GM23248 (cell line): ENCODE data around the gene CIRBP. TPM values are rescaled to one million over a fixed set of nuclear protein-coding genes. Genes with fewer than 3 reads are reported as not detected.

Experiments used
- DNase-seq: peaks from one replicate; pipeline ENCODE4 v3.0.0-alpha.2; 2015
- H2AFZ ChIP-seq: fragments of 200-600 bp; sonication (generic); 2 replicates; pipeline ENCODE4 v1.6.1; 2016; ENCODE audit warnings: antibody characterized with exemption
- H3F3A ChIP-seq: fragments of 200-600 bp; sonication (generic); 2 replicates; pipeline ENCODE4 v1.6.1; 2016; ENCODE audit warnings: mild to moderate bottlenecking, antibody characterized with exemption, mixed run types; ENCODE audit not compliant: insufficient read depth
- H3K27ac ChIP-seq: fragments of 200-600 bp; sonication (generic); 2 replicates; pipeline ENCODE4 v1.5.1; 2016; ENCODE audit warnings: mild to moderate bottlenecking
- H3K27me3 ChIP-seq: fragments of 200-600 bp; sonication (generic); replicated peaks from 2 replicates; pipeline ENCODE4 v1.6.1; 2016; ENCODE audit warnings: mild to moderate bottlenecking; ENCODE audit not compliant: insufficient read depth
- H3K36me3 ChIP-seq: fragments of 200-600 bp; sonication (generic); 2 replicates; pipeline ENCODE4 v1.6.1; 2016; ENCODE audit warnings: low read depth, mild to moderate bottlenecking
- H3K4me1 ChIP-seq: fragments of 200-600 bp; sonication (generic); 2 replicates; pipeline ENCODE4 v1.6.1; 2016; ENCODE audit warnings: mild to moderate bottlenecking; ENCODE audit not compliant: insufficient read depth
- H3K4me2 ChIP-seq: fragments of 200-600 bp; sonication (generic); one replicate; pipeline ENCODE4 v1.6.1; 2016; ENCODE audit warnings: mild to moderate bottlenecking; ENCODE audit not compliant: unreplicated experiment
- H3K4me3 ChIP-seq: fragments of 200-600 bp; sonication (generic); 2 replicates; pipeline ENCODE4 v1.5.1; 2016; ENCODE audit warnings: mild to moderate bottlenecking
- H3K79me2 ChIP-seq: fragments of 200-600 bp; sonication (generic); 2 replicates; pipeline ENCODE4 v1.6.1; 2016; ENCODE audit warnings: mild to moderate bottlenecking; ENCODE audit not compliant: insufficient read depth
- H3K9ac ChIP-seq: fragments of 200-600 bp; sonication (generic); 2 replicates; pipeline ENCODE4 v1.6.1; 2016; ENCODE audit warnings: mild to moderate bottlenecking
- H3K9me2 ChIP-seq: fragments of 200-600 bp; sonication (generic); 2 replicates; pipeline ENCODE4 v1.6.1; 2016; ENCODE audit warnings: mixed run types, mild to moderate bottlenecking, moderate library complexity; ENCODE audit not compliant: insufficient read depth
- H3K9me3 ChIP-seq: fragments of 200-600 bp; sonication (generic); one replicate; pipeline ENCODE4 v1.6.1; 2017; ENCODE audit warnings: low read depth
- H4K20me1 ChIP-seq: fragments of 200-600 bp; sonication (generic); 2 replicates; pipeline ENCODE4 v1.6.0; 2016; ENCODE audit not compliant: insufficient read depth
- EZH2 ChIP-seq: fragments of 200-600 bp; sonication (generic); IDR thresholded peaks from 2 replicates; pipeline ENCODE4 v1.6.1; 2018; ENCODE audit warnings: antibody characterized with exemption, mild to moderate bottlenecking; ENCODE audit not compliant: insufficient read depth, poor library complexity, severe bottlenecking
- EZH2phosphoT487 ChIP-seq: fragments of 200-600 bp; sonication (generic); IDR thresholded peaks from 2 replicates; pipeline ENCODE4 v1.6.1; 2018; ENCODE audit warnings: antibody characterized with exemption, moderate library complexity, mild to moderate bottlenecking, low read depth; ENCODE audit not compliant: insufficient read depth
- WGBS, 2 experiments: methylation state at CpG; one replicate each; pipeline ENCODE4 v1.1.6; 2015 to 2017; ENCODE audit warnings: low lambda C conversion rate in 2 of 2, low coverage in 1 of 2; ENCODE audit errors: missing lambda C conversion rate in 2 of 2; 5-methylcytosine and 5-hydroxymethylcytosine counted together
- in situ Hi-C: fragments of 300-500 bp; cut with MboI; formaldehyde crosslinking; loops from 2 replicates; pipeline ENCODE4 v1.15.0; 2020
- polyA plus RNA-seq: library from polyadenylated mRNA; unstranded; fragments of >200 nt; fragmentation: Nextera tagmentation; extraction: Ambion mirVana; gene quantifications from 2 replicates; pipeline ENCODE4 v1.2.1, GENCODE V29; 2016
- total RNA-seq: library from RNA; depleted of rRNA; stranded (reverse); fragments of >200 nt; shearing (Covaris generic); gene quantifications from 2 replicates; pipeline ENCODE4 v1.2.3, GENCODE V29; 2014

The CIRBP gene
- total and polyA plus RNA-seq, 2 experiments from 2014 or later, result 185 to 392 TPM

- no peak overlapping the region for H3K27ac ChIP-seq
- in situ Hi-C loops, result no loop called here
- no peaks in the 10 kb centered on the region for H3K4me1 ChIP-seq
- no peak overlapping the region for H3K4me3 ChIP-seq
- no peaks in the 10 kb centered on the region for H3F3A ChIP-seq
- H3K27me3 ChIP-seq, result peaks cover 27% of the 10 kb centered on the region
- H3K9me2 ChIP-seq, result no peaks in the 10 kb centered on the region
- no peak overlapping the region for H2AFZ ChIP-seq
- no peaks in the 10 kb centered on the region for H3K79me2 ChIP-seq
- H3K36me3 ChIP-seq, result no peaks in the 10 kb centered on the region
- no peaks in the 10 kb centered on the region for H4K20me1 ChIP-seq
- peak; percentile 37 for DNase-seq
- TF ChIP-seq EZH2phosphoT487 (no peak), EZH2 (no peak)
- WGBS, 2 experiments, result 5 to 6% methylated on average over 25 of the region's 25 CpGs
- no peak overlapping the region for H3K9ac ChIP-seq
- no peaks in the 10 kb centered on the region for H3K9me3 ChIP-seq
- no peak overlapping the region for H3K4me2 ChIP-seq
Observed at GRCh38 chr19:1291761-1292418, 22.8 kb downstream of the CIRBP start.

DNA sequence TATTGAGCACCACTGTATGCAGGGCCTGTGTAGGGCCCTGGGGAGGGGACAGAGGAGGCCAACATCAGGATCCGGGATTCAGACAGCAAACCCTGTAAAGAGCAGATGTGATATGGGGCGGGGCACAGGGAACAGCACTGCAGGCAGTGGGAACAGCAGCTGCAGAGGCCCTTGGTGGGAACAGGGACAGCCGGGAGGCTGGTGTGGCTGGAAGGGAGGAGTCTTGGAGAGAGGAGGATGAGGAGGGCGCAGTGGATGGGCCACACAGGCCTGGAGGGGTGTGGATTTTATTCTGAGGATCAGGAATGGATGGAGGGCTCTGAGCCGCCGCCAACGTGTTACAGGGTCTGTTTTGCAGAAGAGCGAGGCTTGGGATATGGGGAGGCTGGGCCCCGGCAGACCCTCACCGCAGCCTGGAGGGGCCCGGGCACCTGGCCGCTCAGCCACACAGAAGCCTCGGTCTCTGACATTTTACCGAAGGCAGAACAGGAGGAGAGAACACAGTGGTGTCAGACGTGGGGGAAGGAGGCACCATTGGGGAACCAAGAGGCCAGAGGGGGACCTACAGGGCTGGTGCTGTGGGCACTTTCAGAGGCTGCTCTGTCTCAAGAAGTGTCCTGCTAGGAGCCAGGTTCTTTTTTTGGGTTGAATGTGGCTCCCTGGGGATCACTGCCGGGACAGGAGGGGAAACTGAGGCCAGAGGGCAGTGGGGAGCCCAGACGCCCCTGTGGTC, 23.5 kb downstream of the CIRBP start:
- in situ Hi-C loops, result no loop called here
- no peaks in the 10 kb centered on the region for H3K9me2 ChIP-seq
- peaks cover 21% of the 10 kb centered on the region for H3K27me3 ChIP-seq
- no peak overlapping the region for H2AFZ ChIP-seq
- no peaks in the 10 kb centered on the region for H3K79me2 ChIP-seq
- H3K27ac ChIP-seq, result no peak overlapping the region
- no peaks in the 10 kb centered on the region for H3K36me3 ChIP-seq
- DNase-seq, result no peak
- H3K9ac ChIP-seq, result no peak overlapping the region
- no peaks in the 10 kb centered on the region for H4K20me1 ChIP-seq
- H3K4me1 ChIP-seq, result no peaks in the 10 kb centered on the region
- no peaks in the 10 kb centered on the region for H3K9me3 ChIP-seq
- no peak overlapping the region for H3K4me2 ChIP-seq
- no peak overlapping the region for H3K4me3 ChIP-seq
- TF ChIP-seq EZH2phosphoT487 (no peak), EZH2 (no peak)
- no peaks in the 10 kb centered on the region for H3F3A ChIP-seq
- WGBS, 2 experiments, result 80 to 81% methylated on average over 15 to 17 of the region's 17 CpGs

DNA sequence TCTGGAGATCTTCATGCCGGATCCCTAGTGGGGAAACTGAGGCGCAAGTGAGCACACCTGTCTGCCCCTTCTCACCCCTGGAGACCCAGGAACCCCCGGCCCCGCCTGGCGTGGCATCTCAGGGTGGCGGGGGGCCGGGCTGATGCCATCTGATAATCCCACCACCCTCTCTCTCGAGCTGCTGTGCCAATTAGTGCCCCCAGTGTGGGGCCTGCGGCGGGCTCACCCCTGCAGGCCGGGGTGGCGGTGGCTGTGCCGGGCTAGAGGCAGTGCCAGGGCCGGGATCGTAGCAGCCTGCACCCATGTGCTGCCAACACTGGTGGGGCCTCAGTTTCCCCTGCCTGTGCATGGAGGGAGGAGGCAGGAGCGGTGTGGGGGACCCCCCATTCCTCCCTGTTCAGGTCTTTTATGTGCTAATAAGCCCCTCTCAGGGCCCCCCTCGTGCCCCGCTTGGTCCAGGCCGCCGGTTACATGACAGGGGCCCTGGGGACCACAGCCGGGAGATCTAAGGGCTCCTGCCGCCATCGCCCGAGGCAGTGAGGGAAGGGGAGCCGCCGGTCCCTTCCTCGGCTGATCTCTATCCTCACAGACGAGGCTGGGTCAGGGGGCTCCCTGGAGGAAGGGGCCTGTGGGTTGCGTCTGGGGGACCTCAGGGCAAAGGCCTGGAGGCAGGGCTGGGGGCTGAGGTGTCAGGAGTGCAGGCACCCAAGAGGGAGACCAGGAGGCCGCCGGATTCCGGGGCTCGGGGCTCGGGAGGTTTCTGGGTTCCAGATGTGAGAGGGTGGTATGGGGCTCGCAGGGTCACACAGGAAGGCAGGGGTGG, 24.9 kb downstream of the CIRBP start:
- no peak overlapping the region for H3K4me3 ChIP-seq
- no peak overlapping the region for H3K27ac ChIP-seq
- no peaks in the 10 kb centered on the region for H3K79me2 ChIP-seq
- no peak overlapping the region for H3K4me2 ChIP-seq
- in situ Hi-C loops, result no loop called here
- no peaks in the 10 kb centered on the region for H3F3A ChIP-seq
- peaks cover 14% of the 10 kb centered on the region; the same call in 1 of the 2 replicates for H3K27me3 ChIP-seq
- WGBS, 2 experiments, result 52 to 56% methylated on average over 33 to 35 of the region's 35 CpGs
- H3K4me1 ChIP-seq, result no peaks in the 10 kb centered on the region
- H3K36me3 ChIP-seq, result no peaks in the 10 kb centered on the region
- no peaks in the 10 kb centered on the region for H3K9me3 ChIP-seq
- TF ChIP-seq EZH2phosphoT487, result no peak
- H3K9me2 ChIP-seq, result no peaks in the 10 kb centered on the region
- no peak overlapping the region for H2AFZ ChIP-seq
- no peak overlapping the region for H3K9ac ChIP-seq
- H4K20me1 ChIP-seq, result no peaks in the 10 kb centered on the region
- no peak for DNase-seq

DNA sequence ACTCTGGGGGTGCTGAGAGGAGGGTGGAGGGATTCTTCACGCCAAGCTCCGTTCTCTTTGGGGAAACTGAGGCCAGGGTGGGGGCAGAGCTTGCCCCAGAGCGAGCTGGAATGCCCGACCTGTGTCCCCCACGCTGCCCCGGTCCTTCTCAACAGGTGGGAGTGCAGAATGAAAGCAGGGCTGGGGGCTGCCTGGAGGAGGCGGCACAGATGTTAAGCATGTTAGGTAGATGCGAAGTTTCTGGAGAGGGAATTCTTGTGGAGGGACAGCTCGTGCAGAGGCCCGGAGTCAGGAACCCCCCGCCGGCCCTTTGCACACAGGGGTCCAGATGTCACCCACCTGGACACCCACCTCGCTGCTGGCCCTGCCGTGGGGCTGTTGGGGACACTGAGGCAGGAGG, 25.6 kb downstream of the CIRBP start:
- in situ Hi-C loops, result no loop called here
- no peaks in the 10 kb centered on the region for H3K9me3 ChIP-seq

More for the DNA sequence above, 25.6 kb downstream of the CIRBP start:
- no peak overlapping the region for H3K4me2 ChIP-seq
- no peaks in the 10 kb centered on the region for H3K79me2 ChIP-seq
- no peaks in the 10 kb centered on the region for H3K36me3 ChIP-seq
- H3K9ac ChIP-seq, result no peak overlapping the region
- peaks cover 14% of the 10 kb centered on the region; the same call in 1 of the 2 replicates for H3K27me3 ChIP-seq
- H3K9me2 ChIP-seq, result no peaks in the 10 kb centered on the region
- H3K4me3 ChIP-seq, result no peak overlapping the region
- no peaks in the 10 kb centered on the region for H4K20me1 ChIP-seq
- H3K4me1 ChIP-seq, result no peaks in the 10 kb centered on the region
- TF ChIP-seq EZH2 (no peak), EZH2phosphoT487 (no peak)
- H2AFZ ChIP-seq, result no peak overlapping the region
- H3F3A ChIP-seq, result no peaks in the 10 kb centered on the region
- 51 to 61% methylated on average over 14 of the region's 14 CpGs for WGBS, 2 experiments
- H3K27ac ChIP-seq, result no peak overlapping the region
- DNase-seq, result no peak
